Measurements from ENCODE around the gene ENG. TPM values are rescaled to one million over a fixed set of nuclear protein-coding genes. Genes with fewer than 3 reads are reported as not detected.
A peak's percentile ranks its signal among the peaks of the same experiment; 100 is the strongest.

Gene ENG
- total RNA-seq, 2 experiments from 2014 or later: 18.4 to 21.3 TPM

GRCh38 chr9:127793093-127793708 lies 61.3 kb downstream of the ENG start:
- peaks cover 50% of the 10 kb centered on the region for H3K4me1 Mint-ChIP-seq
- no peaks in the 10 kb centered on the region for H3K9me3 Mint-ChIP-seq (ENCODE audit: low read depth)
- no peak for DNase-seq
- peak overlapping the region; percentile 55 for H3K27ac Mint-ChIP-seq
- no peak for ATAC-seq
- no peaks in the 10 kb centered on the region for H3K27me3 Mint-ChIP-seq
- H3K4me3 Mint-ChIP-seq: no peak overlapping the region
- H3K36me3 Mint-ChIP-seq: peaks cover 35% of the 10 kb centered on the region
- CTCF ChIA-PET: interaction anchor here (0.7 to 2.0 kb wide), 8 partner anchors 8 to 128 kb away, joined by 3 to 12 read pairs (median 5); no protein-coding TSS in a partner anchor

- H3K27ac Mint-ChIP-seq: no peak overlapping the region
- H3K36me3 Mint-ChIP-seq: peaks cover 40% of the 10 kb centered on the region
- no peaks in the 10 kb centered on the region for H3K9me3 Mint-ChIP-seq (ENCODE audit: low read depth)
- CTCF ChIA-PET: interaction anchor here (0.7 to 2.0 kb wide), 9 partner anchors 8 to 129 kb away, joined by 3 to 12 read pairs (median 5); partner anchors contain the start of gene TOR2A
- no peaks in the 10 kb centered on the region for H3K27me3 Mint-ChIP-seq
- peaks cover 52% of the 10 kb centered on the region for H3K4me1 Mint-ChIP-seq
- no peak overlapping the region for H3K4me3 Mint-ChIP-seq
- ATAC-seq (no peak), DNase-seq (no peak)
Measured at GRCh38 chr9:127792417-127793031, 61.9 kb downstream of the ENG start.

- no peak for DNase-seq
- no peaks in the 10 kb centered on the region for H3K9me3 Mint-ChIP-seq (ENCODE audit: low read depth)
- no peak overlapping the region for H3K4me3 Mint-ChIP-seq
- ATAC-seq: no peak
- CTCF ChIA-PET: interaction anchor here (2.0 kb wide), 1 partner anchor 21 kb away, joined by 5 read pairs; no protein-coding TSS in a partner anchor
- H3K36me3 Mint-ChIP-seq: peaks cover 51% of the 10 kb centered on the region
- H3K4me1 Mint-ChIP-seq: peaks cover 49% of the 10 kb centered on the region
- H3K27ac Mint-ChIP-seq: no peak overlapping the region
- H3K27me3 Mint-ChIP-seq: no peaks in the 10 kb centered on the region
Measured at GRCh38 chr9:127791085-127791484, 63.4 kb downstream of the ENG start.

DNA sequence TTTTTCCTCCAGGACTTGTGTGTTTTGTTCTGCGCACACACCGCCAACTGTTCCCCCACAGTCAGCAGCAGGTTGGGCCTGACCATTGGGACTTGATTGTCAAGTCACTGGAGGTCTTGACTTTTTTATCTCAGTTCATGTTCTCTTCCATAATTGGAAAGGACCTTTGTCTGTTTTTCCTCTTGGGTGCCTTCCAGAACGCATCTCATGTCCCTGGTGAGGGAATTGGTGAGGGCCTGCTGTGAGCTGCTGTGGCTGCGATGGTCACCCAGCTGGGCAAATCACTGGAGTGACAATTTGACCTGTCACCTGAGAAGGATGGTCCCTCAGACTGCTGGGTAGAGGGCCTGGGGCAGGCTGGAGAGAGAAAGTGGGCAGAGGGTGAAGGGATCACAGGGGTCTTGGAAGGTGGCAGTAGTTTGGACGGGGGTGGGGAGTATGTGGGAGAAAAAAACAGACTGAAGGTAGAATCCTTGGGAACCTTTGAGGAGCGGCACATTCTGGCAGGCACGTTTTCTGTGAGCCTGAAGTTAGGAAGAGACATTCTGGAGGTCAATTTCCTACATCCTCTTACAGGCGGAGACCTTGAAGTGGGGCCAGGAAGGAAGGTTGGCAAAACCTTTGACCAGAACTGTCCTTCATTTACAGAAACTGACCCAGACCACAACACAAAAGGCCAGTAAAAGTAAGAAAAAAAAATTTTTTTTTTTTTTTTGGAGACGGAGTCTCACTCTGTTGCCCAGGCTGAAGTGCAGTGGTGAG lies 64.2 kb downstream of the ENG start:
- DNase-seq (no peak), ATAC-seq (no peak)
- H3K36me3 Mint-ChIP-seq: peaks cover 51% of the 10 kb centered on the region
- H3K9me3 Mint-ChIP-seq (ENCODE audit: low read depth): no peaks in the 10 kb centered on the region
- CTCF ChIA-PET: interaction anchor here (2.2 to 8.7 kb wide), 2 partner anchors 79 to 131 kb away, joined by 8 to 64 read pairs; no protein-coding TSS in a partner anchor
- H3K27ac Mint-ChIP-seq: peak overlapping the region; percentile 52
- no peak overlapping the region for H3K4me3 Mint-ChIP-seq
- no peaks in the 10 kb centered on the region for H3K27me3 Mint-ChIP-seq
- H3K4me1 Mint-ChIP-seq: peaks cover 44% of the 10 kb centered on the region

GRCh38 chr9:127789179-127789578 lies 65.3 kb downstream of the ENG start:
- no peak overlapping the region for H3K27ac Mint-ChIP-seq
- no peak overlapping the region for H3K4me3 Mint-ChIP-seq
- CTCF ChIA-PET: interaction anchor here (2.2 to 8.7 kb wide), 2 partner anchors 80 to 132 kb away, joined by 8 to 64 read pairs; no protein-coding TSS in a partner anchor
- no peaks in the 10 kb centered on the region for H3K9me3 Mint-ChIP-seq (ENCODE audit: low read depth)
- H3K27me3 Mint-ChIP-seq: no peaks in the 10 kb centered on the region
- no peak for ATAC-seq
- no peak for DNase-seq
- H3K36me3 Mint-ChIP-seq: peaks cover 51% of the 10 kb centered on the region
- peaks cover 48% of the 10 kb centered on the region for H3K4me1 Mint-ChIP-seq

GRCh38 chr9:127788337-127789011 lies 66.0 kb downstream of the ENG start:
- peaks cover 49% of the 10 kb centered on the region for H3K36me3 Mint-ChIP-seq
- H3K27ac Mint-ChIP-seq: peak overlapping the region; percentile 28
- H3K4me1 Mint-ChIP-seq: peaks cover 55% of the 10 kb centered on the region
- DNase-seq (no peak), ATAC-seq (no peak)
- no peak overlapping the region for H3K4me3 Mint-ChIP-seq
- no peaks in the 10 kb centered on the region for H3K27me3 Mint-ChIP-seq
- H3K9me3 Mint-ChIP-seq (ENCODE audit: low read depth): no peaks in the 10 kb centered on the region
- CTCF ChIA-PET: interaction anchor here (1.4 to 8.7 kb wide), 4 partner anchors 12 to 133 kb away, joined by 3 to 86 read pairs (median 36); partner anchors contain the start of gene TOR2A

DNA sequence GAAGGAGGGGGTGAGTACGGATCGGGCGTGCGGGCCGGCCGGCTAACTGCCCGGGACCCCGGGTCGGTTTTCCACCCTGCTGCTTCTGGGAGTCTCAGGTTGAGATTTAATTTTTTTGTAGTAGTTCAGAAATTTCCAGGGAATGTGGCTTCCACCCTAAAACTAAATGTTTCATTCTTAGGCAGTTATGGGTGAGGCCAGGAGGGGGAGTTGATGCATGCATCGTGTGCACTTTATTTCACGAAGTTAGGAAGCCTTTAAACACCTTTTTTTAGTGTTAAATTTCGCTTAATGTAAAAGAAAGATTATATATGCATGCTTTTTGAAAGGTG lies 67.7 kb downstream of the ENG start:
- Mint-ChIP-seq H3K36me3 (peaks cover 42% of the 10 kb centered on the region), H3K27ac (peak overlapping the region; percentile 87), H3K4me3 (peak overlapping the region; percentile 95), H3K4me1 (peaks cover 68% of the 10 kb centered on the region), H3K9me3 (ENCODE audit: low read depth) (no peaks in the 10 kb centered on the region), H3K27me3 (no peaks in the 10 kb centered on the region)
- CTCF ChIA-PET: interaction anchor here (0.6 to 8.7 kb wide), 12 partner anchors 10 to 140 kb away, joined by 3 to 86 read pairs (median 4); partner anchors contain the start of genes ST6GALNAC4 and TOR2A
- no peak for ATAC-seq
- no peak for DNase-seq

- peak within 1 kb of the TSS; percentile 89 for H3K27ac Mint-ChIP-seq
- no peaks in the 10 kb centered on the region for H3K9me3 Mint-ChIP-seq (ENCODE audit: low read depth)
- H3K4me3 Mint-ChIP-seq: peak within 1 kb of the TSS; percentile 95
- CTCF ChIA-PET: interaction anchor here (0.7 to 8.7 kb wide), 18 partner anchors 10 to 136 kb away, joined by 3 to 86 read pairs (median 8); partner anchors contain the start of genes ENG, ST6GALNAC4 and TOR2A
- DNase-seq (peak; percentile 95), ATAC-seq (peak; percentile 61)
- H3K36me3 Mint-ChIP-seq: peaks cover 38% of the 10 kb centered on the region
- no peaks in the 10 kb centered on the region for H3K27me3 Mint-ChIP-seq
- H3K4me1 Mint-ChIP-seq: peaks cover 74% of the 10 kb centered on the region
Measured at GRCh38 chr9:127785933-127786772, 68.3 kb downstream of the ENG start, which contains the start of gene CDK9. Gene CDK9 (plus strand): TSS chr9:127786034. CDS start chr9:127786149, 115 bp downstream.

- Mint-ChIP-seq H3K27me3 (no peaks in the 10 kb centered on the region), H3K36me3 (peaks cover 33% of the 10 kb centered on the region), H3K9me3 (ENCODE audit: low read depth) (no peaks in the 10 kb centered on the region), H3K27ac (peak overlapping the region; percentile 89), H3K4me3 (peak overlapping the region; percentile 95), H3K4me1 (peaks cover 78% of the 10 kb centered on the region)
- DNase-seq: peak; percentile 94
- ATAC-seq: peak; percentile 46
- CTCF ChIA-PET: interaction anchor here (0.7 to 8.7 kb wide), 24 partner anchors 8 to 136 kb away, joined by 3 to 86 read pairs (median 6); partner anchors contain the start of genes ENG, FPGS, PTRH1 and ST6GALNAC4
Measured at GRCh38 chr9:127785023-127785932, 69.2 kb downstream of the ENG start.

GRCh38 chr9:127783111-127784008 lies 71.1 kb downstream of the ENG start:
- H3K4me1 Mint-ChIP-seq: peaks cover 75% of the 10 kb centered on the region
- peaks cover 18% of the 10 kb centered on the region for H3K36me3 Mint-ChIP-seq
- peak; percentile 35 for ATAC-seq

More at GRCh38 chr9:127783111-127784008, 71.1 kb downstream of the ENG start:
- Mint-ChIP-seq H3K4me3 (peak overlapping the region; percentile 67), H3K27me3 (no peaks in the 10 kb centered on the region), H3K9me3 (ENCODE audit: low read depth) (no peaks in the 10 kb centered on the region), H3K27ac (peak overlapping the region; percentile 89)
- CTCF ChIA-PET: interaction anchor here (0.8 to 8.7 kb wide), 9 partner anchors 12 to 138 kb away, joined by 3 to 86 read pairs (median 19); partner anchors contain the start of genes PTRH1, TOR2A and TTC16
- DNase-seq: peak; percentile 97

All from activated CD8-positive, alpha-beta memory T cell treated with anti-CD3 and anti-CD28 coated beads, Interleukin-2, amount 10 ng/mL, durations not matched to agents 7 days and 5 days (primary cell).